Cardiac muscle cell (in vitro differentiated cells and primary cell): ENCODE measurements around the gene PPP2R2C. TPM values are rescaled to one million over a fixed set of nuclear protein-coding genes. Genes with fewer than 3 reads are reported as not detected.

Experiments
- DNase-seq, 2 donors: peaks; one replicate each; pipeline versions ENCODE4 v3.0.0 to v3.0.0-alpha.2; 2010 to 2017; ENCODE audit warnings: low read depth in 1 of 2, low spot score in 1 of 2
- H3K27ac ChIP-seq: fragments of 200-600 bp; sonication (generic); 2 replicates; pipeline ENCODE4 v1.5.1; 2016
- H3K27me3 ChIP-seq: fragments of 200-600 bp; sonication (generic); 2 replicates; pipeline ENCODE4 v1.6.0; 2016; ENCODE audit warnings: control low read depth
- H3K36me3 ChIP-seq: fragments of 200-600 bp; sonication (generic); 2 replicates; pipeline ENCODE4 v1.5.1; 2016; ENCODE audit warnings: control low read depth
- H3K4me1 ChIP-seq: fragments of 200-600 bp; sonication (generic); 2 replicates; pipeline ENCODE4 v1.8.1; 2017; ENCODE audit warnings: low read depth, mild to moderate bottlenecking, mixed run types
- H3K4me3 ChIP-seq: fragments of 200-600 bp; sonication (generic); 2 replicates; pipeline ENCODE4 v1.5.1; 2016; ENCODE audit warnings: mild to moderate bottlenecking
- H3K9me3 ChIP-seq: fragments of 200-600 bp; sonication (generic); 2 replicates; pipeline ENCODE4 v1.5.1; 2017; ENCODE audit warnings: low read depth, mild to moderate bottlenecking, control low read depth
- CTCF ChIP-seq: IDR thresholded peaks from 2 replicates; pipeline ENCODE4 v1.5.1; 2012; ENCODE audit warnings: low read depth, mild to moderate bottlenecking, low read length
- polyA plus RNA-seq: library from polyadenylated mRNA; unstranded; fragments of >200 nt; fragmentation: Nextera tagmentation; extraction: Ambion mirVana; gene quantifications from 2 replicates; pipeline ENCODE4 v1.2.1, GENCODE V29; 2016
- total RNA-seq: library from RNA; depleted of rRNA; stranded (reverse); fragments of >200 nt; gene quantifications from 2 replicates; pipeline ENCODE4 v1.2.3, GENCODE V29; 2016

Gene PPP2R2C
- total and polyA plus RNA-seq, 2 experiments from 2014 or later = not detected

- Histone ChIP-seq H3K27me3 (no peaks in the 10 kb centered on the region), H3K4me3 (no peak overlapping the region), H3K27ac (no peak overlapping the region), H3K4me1 (no peaks in the 10 kb centered on the region), H3K9me3 (peaks cover 2% of the 10 kb centered on the region), H3K36me3 (no peaks in the 10 kb centered on the region)
- no peak for TF ChIP-seq CTCF
- no peak for DNase-seq
Observed at GRCh38 chr4:6504900-6505496, 32.6 kb upstream of the PPP2R2C start.

- H3K27me3 ChIP-seq = no peaks in the 10 kb centered on the region
- no peak for DNase-seq
Observed at GRCh38 chr4:6502747-6503465, 30.5 kb upstream of the PPP2R2C start.

GRCh38 chr4:6502147-6502546 is 29.7 kb upstream of the PPP2R2C start:
- no peak overlapping the region for H3K4me3 ChIP-seq
- no peaks in the 10 kb centered on the region for H3K4me1 ChIP-seq
- no peak for DNase-seq
- no peak overlapping the region for H3K27ac ChIP-seq
- H3K36me3 ChIP-seq = no peaks in the 10 kb centered on the region
- no peaks in the 10 kb centered on the region for H3K27me3 ChIP-seq
- TF ChIP-seq CTCF = no peak
- H3K9me3 ChIP-seq = peaks cover 2% of the 10 kb centered on the region

More at GRCh38 chr4:6502747-6503465, 30.5 kb upstream of the PPP2R2C start:
- Histone ChIP-seq H3K4me3 (no peak overlapping the region), H3K27ac (no peak overlapping the region), H3K4me1 (no peaks in the 10 kb centered on the region), H3K9me3 (peaks cover 2% of the 10 kb centered on the region), H3K36me3 (no peaks in the 10 kb centered on the region)
- no peak for TF ChIP-seq CTCF

- Histone ChIP-seq H3K27me3 (no peaks in the 10 kb centered on the region), H3K27ac (no peak overlapping the region), H3K9me3 (peaks cover 2% of the 10 kb centered on the region), H3K4me3 (no peak overlapping the region), H3K4me1 (no peaks in the 10 kb centered on the region), H3K36me3 (no peaks in the 10 kb centered on the region)
- TF ChIP-seq CTCF = no peak
- no peak for DNase-seq
Observed at GRCh38 chr4:6501171-6501570, 28.8 kb upstream of the PPP2R2C start.

GRCh38 chr4:6500481-6501140 is 28.2 kb upstream of the PPP2R2C start:
- Histone ChIP-seq H3K27me3 (no peaks in the 10 kb centered on the region), H3K4me1 (no peaks in the 10 kb centered on the region), H3K36me3 (no peaks in the 10 kb centered on the region), H3K9me3 (no peaks in the 10 kb centered on the region), H3K27ac (no peak overlapping the region), H3K4me3 (no peak overlapping the region)
- no peak for TF ChIP-seq CTCF
- DNase-seq = no peak
